Endothelial cell of umbilical vein (primary cell): Measurements from ENCODE around the gene TRIM29.

ENCODE experiments used
- CTCF ChIP-seq, 2 donors: IDR thresholded peaks; 1 replicate in 1 of 2; 2 replicates in 1 of 2; pipeline ENCODE4 v1.5.1; 2011; ENCODE audit warnings: low read length in 2 of 2, mild to moderate bottlenecking in 2 of 2, moderate library complexity in 2 of 2, control low read depth in 1 of 2, inconsistent platforms in 1 of 2, low read depth in 1 of 2; ENCODE audit not compliant: insufficient read depth in 1 of 2; ENCODE audit errors: extremely low read depth in 1 of 2
- POLR2A ChIP-seq: IDR thresholded peaks from 2 replicates; pipeline ENCODE4 v1.6.1; 2012; ENCODE audit warnings: low read depth, mild to moderate bottlenecking, control low read depth, low read length

GRCh38 chr11:120065876-120066275 is 72.0 kb downstream of the TRIM29 start:
- no peak for TF ChIP-seq CTCF (IDR thresholded peaks at IDR 0.05; ENCODE audit: extremely low read depth in 1 of 2, insufficient read depth in 1 of 2, low read depth in 1 of 2, low read length in 2 of 2)
- no peak for TF ChIP-seq POLR2A
